SKM-1 (cell line): Measurements from ENCODE around the gene SERPINA5.

ENCODE experiments used
- DNase-seq: peaks from one replicate; lab custom pipeline; 2025; ENCODE audit not compliant: unreplicated experiment; lab: John Stamatoyannopoulos, UW

The SERPINA5 gene

GRCh38 chr14:94548999-94549985 lies 31.9 kb upstream of the SERPINA5 start:
- DNase-seq: no peak

- no peak for DNase-seq
These were observed 31.2 kb upstream of the SERPINA5 start for GRCh38 chr14:94550041-94550440.

- DNase-seq: no peak
These were observed 25.2 kb upstream of the SERPINA5 start for GRCh38 chr14:94555991-94556390.

GRCh38 chr14:94557327-94557726 lies 23.9 kb upstream of the SERPINA5 start:
- no peak for DNase-seq

GRCh38 chr14:94558842-94559241 lies 22.4 kb upstream of the SERPINA5 start:
- no peak for DNase-seq

GRCh38 chr14:94559638-94560290 lies 21.5 kb upstream of the SERPINA5 start:
- DNase-seq: no peak

GRCh38 chr14:94560291-94560665 lies 20.9 kb upstream of the SERPINA5 start:
- DNase-seq: no peak

- no peak for DNase-seq
These were observed 20.2 kb upstream of the SERPINA5 start, which contains the start of gene SERPINA4 for GRCh38 chr14:94560751-94561655. SERPINA4 (plus strand) TSS chr14:94561442; CDS start chr14:94563483, 2,041 bp downstream.

- no peak for DNase-seq
These were observed 19.6 kb upstream of the SERPINA5 start for GRCh38 chr14:94561656-94562010.

- DNase-seq: no peak
These were observed 19.2 kb upstream of the SERPINA5 start for GRCh38 chr14:94562022-94562421.

- no peak for DNase-seq
These were observed 18.0 kb upstream of the SERPINA5 start for GRCh38 chr14:94562941-94563883.

GRCh38 chr14:94564381-94564780 lies 16.8 kb upstream of the SERPINA5 start:
- DNase-seq: no peak

GRCh38 chr14:94568186-94568585 lies 13.0 kb upstream of the SERPINA5 start:
- DNase-seq: no peak

GRCh38 chr14:94569381-94570001 lies 11.7 kb upstream of the SERPINA5 start:
- DNase-seq: no peak

GRCh38 chr14:94570002-94570400 lies 11.2 kb upstream of the SERPINA5 start:
- no peak for DNase-seq

GRCh38 chr14:94570440-94570839 lies 10.8 kb upstream of the SERPINA5 start:
- no peak for DNase-seq

GRCh38 chr14:94571395-94571794 lies 9.8 kb upstream of the SERPINA5 start:
- no peak for DNase-seq

- DNase-seq: no peak
These were observed 9.3 kb upstream of the SERPINA5 start for GRCh38 chr14:94571950-94572349.

- DNase-seq: no peak
These were observed 8.5 kb upstream of the SERPINA5 start for GRCh38 chr14:94572637-94573303.
